Nephron progenitor cell (in vitro differentiated cells): Measurements from ENCODE around the gene SRA1.
"Not testable (repeated sequence)": the region's sequence is repeated elsewhere in the genome, so short reads cannot be mapped to it uniquely, and the experiment has no call there.

Source experiments
- DNase-seq: peaks from one replicate; pipeline ENCODE4 v3.0.0; 2021
- H3K27ac Mint-ChIP-seq: 2 replicates; pipeline ENCODE4 v1.8.0; 2021; ENCODE audit warnings: mild to moderate bottlenecking, moderate library complexity, mixed read lengths
- H3K27me3 Mint-ChIP-seq: 2 replicates; pipeline ENCODE4 v1.8.0; 2021; ENCODE audit warnings: mild to moderate bottlenecking, low read depth, mixed read lengths; ENCODE audit not compliant: poor library complexity
- H3K36me3 Mint-ChIP-seq: 2 replicates; pipeline ENCODE4 v1.8.0; 2021; ENCODE audit warnings: low read depth, mixed read lengths
- H3K4me1 Mint-ChIP-seq: 2 replicates; pipeline ENCODE4 v1.8.0; 2021; ENCODE audit warnings: mixed read lengths
- H3K4me3 Mint-ChIP-seq: 2 replicates; pipeline ENCODE4 v1.8.0; 2021; ENCODE audit warnings: mild to moderate bottlenecking, moderate library complexity, mixed read lengths
- H3K9me3 Mint-ChIP-seq: 2 replicates; pipeline ENCODE4 v1.8.0; 2021; ENCODE audit warnings: mild to moderate bottlenecking, moderate library complexity, mixed read lengths
- TF ChIP-seq, protein P1 (sequence below): fragments of 200-600 bp; sonication (generic); IDR thresholded peaks from 2 replicates; pipeline ENCODE4 v1.5.0; 2021; ENCODE audit warnings: antibody characterized with exemption

Gene SRA1

DNA sequence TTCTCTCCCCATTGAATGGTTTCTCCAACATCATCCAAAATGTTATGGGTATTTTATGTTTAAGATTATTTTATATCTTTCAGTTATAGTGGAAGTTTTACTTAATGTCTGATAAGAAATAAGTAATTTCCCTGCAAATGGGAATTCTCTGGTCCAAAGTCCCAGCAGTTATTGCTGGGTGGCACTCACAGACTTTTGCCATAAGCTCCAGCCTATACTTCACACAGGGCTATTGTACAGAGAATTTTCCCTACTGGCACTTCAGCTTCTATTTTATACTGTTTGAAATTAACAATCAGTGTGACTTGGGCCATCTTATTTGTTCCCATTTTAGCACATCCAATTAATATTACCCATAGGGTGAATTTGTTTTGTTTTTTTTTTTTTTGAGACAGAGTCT is 42.8 kb upstream of the SRA1 start:
- TF ChIP-seq, protein P1, sequence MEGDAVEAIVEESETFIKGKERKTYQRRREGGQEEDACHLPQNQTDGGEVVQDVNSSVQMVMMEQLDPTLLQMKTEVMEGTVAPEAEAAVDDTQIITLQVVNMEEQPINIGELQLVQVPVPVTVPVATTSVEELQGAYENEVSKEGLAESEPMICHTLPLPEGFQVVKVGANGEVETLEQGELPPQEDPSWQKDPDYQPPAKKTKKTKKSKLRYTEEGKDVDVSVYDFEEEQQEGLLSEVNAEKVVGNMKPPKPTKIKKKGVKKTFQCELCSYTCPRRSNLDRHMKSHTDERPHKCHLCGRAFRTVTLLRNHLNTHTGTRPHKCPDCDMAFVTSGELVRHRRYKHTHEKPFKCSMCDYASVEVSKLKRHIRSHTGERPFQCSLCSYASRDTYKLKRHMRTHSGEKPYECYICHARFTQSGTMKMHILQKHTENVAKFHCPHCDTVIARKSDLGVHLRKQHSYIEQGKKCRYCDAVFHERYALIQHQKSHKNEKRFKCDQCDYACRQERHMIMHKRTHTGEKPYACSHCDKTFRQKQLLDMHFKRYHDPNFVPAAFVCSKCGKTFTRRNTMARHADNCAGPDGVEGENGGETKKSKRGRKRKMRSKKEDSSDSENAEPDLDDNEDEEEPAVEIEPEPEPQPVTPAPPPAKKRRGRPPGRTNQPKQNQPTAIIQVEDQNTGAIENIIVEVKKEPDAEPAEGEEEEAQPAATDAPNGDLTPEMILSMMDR = no peak

DNA sequence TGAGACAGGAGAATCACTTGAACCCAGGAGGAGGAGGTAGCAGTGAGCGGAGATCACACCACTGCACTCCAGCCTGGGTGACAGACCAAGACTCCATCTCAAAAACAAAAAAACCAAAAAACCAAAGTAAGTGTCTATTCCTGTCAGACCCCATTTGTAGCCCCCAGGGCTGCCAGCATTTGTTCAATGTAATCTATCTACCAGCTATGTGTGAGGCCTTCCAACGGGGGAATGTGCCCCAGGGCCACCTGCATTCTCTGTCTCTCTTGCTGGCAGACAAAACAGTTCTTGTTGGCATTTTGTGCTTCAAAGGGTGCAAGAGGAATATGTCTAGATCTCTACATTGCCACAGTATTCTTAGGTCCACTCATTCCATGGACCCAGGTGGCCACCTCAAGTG is 41.6 kb upstream of the SRA1 start:
- TF ChIP-seq, protein P1 = no peak
- Mint-ChIP-seq H3K27me3 (peaks cover 40% of the 10 kb centered on the region), H3K27ac (no peak overlapping the region), H3K4me3 (no peak overlapping the region), H3K9me3 (no peaks in the 10 kb centered on the region), H3K36me3 (no peaks in the 10 kb centered on the region), H3K4me1 (no peaks in the 10 kb centered on the region)
- no peak for DNase-seq

More for the DNA sequence above, 42.8 kb upstream of the SRA1 start:
- H3K9me3 Mint-ChIP-seq = no peaks in the 10 kb centered on the region
- peaks cover 40% of the 10 kb centered on the region for H3K27me3 Mint-ChIP-seq
- H3K36me3 Mint-ChIP-seq = no peaks in the 10 kb centered on the region
- H3K27ac Mint-ChIP-seq = no peak overlapping the region
- H3K4me3 Mint-ChIP-seq = no peak overlapping the region
- no peaks in the 10 kb centered on the region for H3K4me1 Mint-ChIP-seq
- DNase-seq = no peak

DNA sequence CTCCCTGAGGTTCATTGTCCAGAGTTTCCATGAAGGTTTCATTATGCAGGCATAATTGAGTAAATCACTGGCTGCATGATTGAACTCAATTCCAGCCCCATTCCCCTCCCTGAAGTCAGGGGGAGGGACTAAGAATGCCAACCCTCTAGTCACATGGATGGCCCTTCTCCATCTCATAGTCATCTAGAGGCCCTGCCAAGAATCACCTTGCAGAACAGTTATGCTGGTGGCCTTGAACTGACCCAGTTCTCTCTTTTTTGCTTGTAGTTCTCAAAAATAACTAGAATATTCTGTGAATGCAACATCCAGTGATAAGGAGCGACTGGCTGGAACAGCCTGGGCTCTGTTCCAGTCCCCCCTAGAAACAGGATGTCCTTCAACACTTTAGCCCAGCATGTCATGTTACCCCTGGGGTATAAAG is 39.1 kb upstream of the SRA1 start:
- H3K4me1 Mint-ChIP-seq = no peaks in the 10 kb centered on the region
- H3K9me3 Mint-ChIP-seq = no peaks in the 10 kb centered on the region
- no peaks in the 10 kb centered on the region for H3K36me3 Mint-ChIP-seq
- H3K4me3 Mint-ChIP-seq = no peak overlapping the region
- DNase-seq = no peak
- H3K27ac Mint-ChIP-seq = no peak overlapping the region
- TF ChIP-seq, protein P1 = no peak
- peaks cover 38% of the 10 kb centered on the region for H3K27me3 Mint-ChIP-seq

DNA sequence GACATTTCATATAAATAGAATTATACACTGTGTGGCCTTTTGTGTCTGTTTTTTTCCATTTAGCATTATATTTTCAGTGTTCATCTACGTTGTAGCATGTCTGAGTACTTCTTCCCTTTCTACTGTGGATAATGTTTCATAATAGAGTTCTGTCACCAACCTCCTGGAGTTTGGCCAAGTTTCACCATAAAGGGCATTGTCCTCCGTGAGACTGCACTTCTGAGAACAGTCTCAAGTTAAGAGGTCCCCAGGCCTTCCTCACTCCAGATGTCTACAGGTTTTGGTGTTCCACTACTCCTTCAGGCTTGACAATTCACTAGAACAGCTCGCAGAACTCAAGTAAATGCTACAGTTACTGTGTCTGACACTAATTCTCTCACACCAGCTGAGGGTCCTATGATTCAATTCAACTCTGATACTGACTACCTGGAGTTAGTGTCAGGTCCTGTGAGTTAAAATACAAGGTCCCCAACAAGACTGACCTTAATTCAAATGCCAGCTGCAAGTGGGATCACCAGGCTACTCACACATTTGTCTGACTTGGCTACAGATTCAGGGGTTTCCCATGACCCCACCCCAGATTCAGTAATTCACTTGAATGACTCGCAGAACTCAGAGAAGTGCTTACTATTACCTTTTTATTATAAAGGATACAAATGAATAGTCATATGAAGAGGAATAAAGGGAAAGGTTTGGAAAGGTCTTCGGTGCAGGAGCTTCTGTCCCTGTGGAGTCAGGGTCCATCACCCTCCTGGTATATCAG is 38.4 kb upstream of the SRA1 start:
- Mint-ChIP-seq H3K4me1 (no peaks in the 10 kb centered on the region), H3K27me3 (peaks cover 38% of the 10 kb centered on the region), H3K9me3 (no peaks in the 10 kb centered on the region), H3K36me3 (no peaks in the 10 kb centered on the region), H3K4me3 (no peak overlapping the region), H3K27ac (no peak overlapping the region)
- TF ChIP-seq, protein P1 = no peak
- no peak for DNase-seq

DNA sequence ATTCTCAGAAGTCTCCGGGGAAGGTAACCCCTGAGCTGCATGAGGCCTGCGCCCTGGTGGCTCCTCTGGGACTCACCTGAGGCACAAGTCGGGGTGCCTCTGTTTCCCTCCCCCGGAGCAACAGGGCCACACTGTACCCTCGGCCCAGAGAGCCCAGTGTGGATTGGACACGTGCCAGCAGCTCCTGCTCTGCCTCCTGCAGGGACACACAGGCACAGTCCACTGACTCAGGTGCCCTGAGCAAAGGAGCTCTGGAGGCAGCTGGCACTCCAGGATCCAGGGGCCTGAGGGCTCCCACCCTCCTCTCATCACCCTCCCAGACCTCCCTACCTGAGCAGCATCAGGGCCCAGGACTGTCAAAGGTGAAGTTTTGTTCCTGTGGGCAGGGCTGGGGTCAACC is 36.9 kb upstream of the SRA1 start:
- no peaks in the 10 kb centered on the region for H3K4me1 Mint-ChIP-seq
- H3K27me3 Mint-ChIP-seq = peaks cover 37% of the 10 kb centered on the region
- no peak for DNase-seq
- no peak overlapping the region for H3K27ac Mint-ChIP-seq
- no peak overlapping the region for H3K4me3 Mint-ChIP-seq
- TF ChIP-seq, protein P1 = no peak
- no peaks in the 10 kb centered on the region for H3K36me3 Mint-ChIP-seq
- no peaks in the 10 kb centered on the region for H3K9me3 Mint-ChIP-seq

DNA sequence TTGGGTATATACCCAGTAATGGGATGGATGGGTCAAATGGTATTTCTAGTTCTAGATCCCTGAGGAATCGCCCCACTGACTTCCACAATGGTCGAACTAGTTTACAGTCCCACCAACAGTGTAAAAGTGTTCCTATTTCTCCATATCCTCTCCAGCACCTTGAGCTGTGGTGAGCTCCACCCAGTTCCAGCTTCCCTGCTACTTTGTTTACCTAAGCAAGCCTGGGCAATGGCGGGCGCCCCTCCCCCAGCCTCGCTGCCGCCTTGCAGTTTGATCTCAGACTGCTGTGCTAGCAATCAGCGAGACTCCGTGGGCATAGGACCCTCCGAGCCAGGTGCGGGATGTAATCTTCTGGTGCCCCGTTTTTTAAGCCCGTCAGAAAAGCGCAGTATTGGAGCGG is 35.8 kb upstream of the SRA1 start:
- DNase-seq, H3K9me3 Mint-ChIP-seq, H3K36me3 Mint-ChIP-seq, H3K4me3 Mint-ChIP-seq, H3K27ac Mint-ChIP-seq, H3K4me1 Mint-ChIP-seq: not testable (repeated sequence)
- peaks cover 37% of the 10 kb centered on the region for H3K27me3 Mint-ChIP-seq
